ENCODE data around the gene TARDBP. TPM values are rescaled to one million over a fixed set of nuclear protein-coding genes. Genes with fewer than 3 reads are reported as not detected.
"Not testable (repeated sequence)": the region's sequence is repeated elsewhere in the genome, so short reads cannot be mapped to it uniquely, and the experiment has no call there.

Gene TARDBP
- total and polyA plus RNA-seq, 2 experiments from 2014 or later, result 204 to 313 TPM

DNA sequence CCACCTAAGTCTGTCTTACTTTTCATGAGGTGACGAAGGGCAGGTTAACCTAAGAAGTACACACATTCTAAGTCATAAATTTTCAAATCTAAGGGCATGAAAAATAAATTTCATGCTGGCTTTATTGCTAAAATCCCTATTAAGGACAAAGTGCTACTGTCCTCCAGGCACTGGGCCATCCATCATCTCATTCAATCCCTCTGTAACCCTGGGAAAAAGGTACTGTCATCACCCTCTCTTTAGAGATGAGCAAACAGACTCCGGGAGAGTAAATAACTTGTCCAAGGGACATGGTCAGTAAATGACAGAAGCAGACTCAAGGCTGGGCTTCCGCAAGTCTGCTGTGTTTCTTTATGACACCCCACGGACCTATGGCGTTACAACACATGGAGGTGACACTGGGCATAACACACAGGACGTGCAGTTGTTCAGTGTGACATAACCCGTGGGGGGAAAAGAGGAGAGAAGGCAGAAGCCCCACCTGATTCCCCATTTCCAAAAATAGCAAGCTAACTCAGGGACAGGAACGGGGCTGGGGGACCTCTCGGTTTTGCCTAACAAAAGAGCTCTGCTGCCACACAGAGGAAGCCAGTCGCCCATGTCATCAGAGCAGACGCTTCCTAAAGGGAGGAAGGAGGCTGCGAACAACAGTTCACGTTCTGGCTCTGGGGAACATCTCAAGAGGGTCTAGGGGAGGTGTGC, 59.9 kb downstream of the TARDBP start:
- no peaks in the 10 kb centered on the region for H3K4me1 ChIP-seq (ENCODE audit: insufficient read depth)
- H3K4me3 ChIP-seq, result no peak overlapping the region
- Mint-ChIP-seq H3K4me3 (no peak overlapping the region), H3K9me3 (no peaks in the 10 kb centered on the region), H3K4me1 (peaks cover 6% of the 10 kb centered on the region; the same call in 2 of the 3 replicates), H3K27ac (no peak overlapping the region), H3K27me3 (ENCODE audit: insufficient read depth, low read depth, poor library complexity) (peaks cover 4% of the 10 kb centered on the region), H3K36me3 (ENCODE audit: low read depth) (peaks cover 89% of the 10 kb centered on the region)
- peaks cover 5% of the 10 kb centered on the region for H4K20me1 ChIP-seq (replicated peaks; ENCODE audit: insufficient read depth)
- H3K36me3 ChIP-seq (ENCODE audit: insufficient read depth), result peaks cover 57% of the 10 kb centered on the region
- no peaks in the 10 kb centered on the region for H3K9me2 ChIP-seq (ENCODE audit: insufficient read depth)
- DNase-seq (ENCODE audit: low spot score) (peak; percentile 31), ATAC-seq (peak; percentile 56)
- H3K4me2 ChIP-seq, result no peak overlapping the region
- no peaks in the 10 kb centered on the region for H3K27me3 ChIP-seq (ENCODE audit: insufficient read depth)
- H3K79me2 ChIP-seq (replicated peaks; ENCODE audit: insufficient read depth), result no peaks in the 10 kb centered on the region
- 0 out of 2 replicates have a peak overlapping the region, but pooled peaks have one; percentile 59 for H3K27ac ChIP-seq (ENCODE audit: low read depth)
- 0 out of 2 replicates have a peak, but pooled peaks cover 6% of the 10 kb centered on the region for H3F3A ChIP-seq (replicated peaks; ENCODE audit: low read depth)
- TF ChIP-seq, protein P1, sequence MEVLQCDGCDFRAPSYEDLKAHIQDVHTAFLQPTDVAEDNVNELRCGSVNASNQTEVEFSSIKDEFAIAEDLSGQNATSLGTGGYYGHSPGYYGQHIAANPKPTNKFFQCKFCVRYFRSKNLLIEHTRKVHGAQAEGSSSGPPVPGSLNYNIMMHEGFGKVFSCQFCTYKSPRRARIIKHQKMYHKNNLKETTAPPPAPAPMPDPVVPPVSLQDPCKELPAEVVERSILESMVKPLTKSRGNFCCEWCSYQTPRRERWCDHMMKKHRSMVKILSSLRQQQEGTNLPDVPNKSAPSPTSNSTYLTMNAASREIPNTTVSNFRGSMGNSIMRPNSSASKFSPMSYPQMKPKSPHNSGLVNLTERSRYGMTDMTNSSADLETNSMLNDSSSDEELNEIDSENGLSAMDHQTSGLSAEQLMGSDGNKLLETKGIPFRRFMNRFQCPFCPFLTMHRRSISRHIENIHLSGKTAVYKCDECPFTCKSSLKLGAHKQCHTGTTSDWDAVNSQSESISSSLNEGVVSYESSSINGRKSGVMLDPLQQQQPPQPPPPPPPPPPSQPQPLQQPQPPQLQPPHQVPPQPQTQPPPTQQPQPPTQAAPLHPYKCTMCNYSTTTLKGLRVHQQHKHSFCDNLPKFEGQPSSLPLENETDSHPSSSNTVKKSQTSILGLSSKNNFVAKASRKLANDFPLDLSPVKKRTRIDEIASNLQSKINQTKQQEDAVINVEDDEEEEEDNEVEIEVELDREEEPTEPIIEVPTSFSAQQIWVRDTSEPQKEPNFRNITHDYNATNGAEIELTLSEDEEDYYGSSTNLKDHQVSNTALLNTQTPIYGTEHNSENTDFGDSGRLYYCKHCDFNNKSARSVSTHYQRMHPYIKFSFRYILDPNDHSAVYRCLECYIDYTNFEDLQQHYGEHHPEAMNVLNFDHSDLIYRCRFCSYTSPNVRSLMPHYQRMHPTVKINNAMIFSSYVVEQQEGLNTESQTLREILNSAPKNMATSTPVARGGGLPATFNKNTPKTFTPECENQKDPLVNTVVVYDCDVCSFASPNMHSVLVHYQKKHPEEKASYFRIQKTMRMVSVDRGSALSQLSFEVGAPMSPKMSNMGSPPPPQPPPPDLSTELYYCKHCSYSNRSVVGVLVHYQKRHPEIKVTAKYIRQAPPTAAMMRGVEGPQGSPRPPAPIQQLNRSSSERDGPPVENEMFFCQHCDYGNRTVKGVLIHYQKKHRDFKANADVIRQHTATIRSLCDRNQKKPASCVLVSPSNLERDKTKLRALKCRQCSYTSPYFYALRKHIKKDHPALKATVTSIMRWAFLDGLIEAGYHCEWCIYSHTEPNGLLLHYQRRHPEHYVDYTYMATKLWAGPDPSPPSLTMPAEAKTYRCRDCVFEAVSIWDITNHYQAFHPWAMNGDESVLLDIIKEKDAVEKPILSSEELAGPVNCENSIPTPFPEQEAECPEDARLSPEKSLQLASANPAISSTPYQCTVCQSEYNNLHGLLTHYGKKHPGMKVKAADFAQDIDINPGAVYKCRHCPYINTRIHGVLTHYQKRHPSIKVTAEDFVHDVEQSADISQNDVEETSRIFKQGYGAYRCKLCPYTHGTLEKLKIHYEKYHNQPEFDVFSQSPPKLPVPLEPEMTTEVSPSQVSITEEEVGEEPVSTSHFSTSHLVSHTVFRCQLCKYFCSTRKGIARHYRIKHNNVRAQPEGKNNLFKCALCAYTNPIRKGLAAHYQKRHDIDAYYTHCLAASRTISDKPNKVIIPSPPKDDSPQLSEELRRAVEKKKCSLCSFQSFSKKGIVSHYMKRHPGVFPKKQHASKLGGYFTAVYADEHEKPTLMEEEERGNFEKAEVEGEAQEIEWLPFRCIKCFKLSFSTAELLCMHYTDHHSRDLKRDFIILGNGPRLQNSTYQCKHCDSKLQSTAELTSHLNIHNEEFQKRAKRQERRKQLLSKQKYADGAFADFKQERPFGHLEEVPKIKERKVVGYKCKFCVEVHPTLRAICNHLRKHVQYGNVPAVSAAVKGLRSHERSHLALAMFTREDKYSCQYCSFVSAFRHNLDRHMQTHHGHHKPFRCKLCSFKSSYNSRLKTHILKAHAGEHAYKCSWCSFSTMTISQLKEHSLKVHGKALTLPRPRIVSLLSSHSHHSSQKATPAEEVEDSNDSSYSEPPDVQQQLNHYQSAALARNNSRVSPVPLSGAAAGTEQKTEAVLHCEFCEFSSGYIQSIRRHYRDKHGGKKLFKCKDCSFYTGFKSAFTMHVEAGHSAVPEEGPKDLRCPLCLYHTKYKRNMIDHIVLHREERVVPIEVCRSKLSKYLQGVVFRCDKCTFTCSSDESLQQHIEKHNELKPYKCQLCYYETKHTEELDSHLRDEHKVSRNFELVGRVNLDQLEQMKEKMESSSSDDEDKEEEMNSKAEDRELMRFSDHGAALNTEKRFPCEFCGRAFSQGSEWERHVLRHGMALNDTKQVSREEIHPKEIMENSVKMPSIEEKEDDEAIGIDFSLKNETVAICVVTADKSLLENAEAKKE (CRISPR knock-in tag; IDR thresholded peaks at IDR 0.05), result no peak
- no peak for TF ChIP-seq STAT1 (IDR thresholded peaks at IDR 0.05; ENCODE audit: unreplicated experiment)
- no peak for TF ChIP-seq JUNB (IDR thresholded peaks at IDR 0.05; ENCODE audit: unreplicated experiment)
- no peak for TF ChIP-seq EZH2phosphoT487 (IDR thresholded peaks at IDR 0.05; ENCODE audit: unreplicated experiment)
- TF ChIP-seq, protein P2, sequence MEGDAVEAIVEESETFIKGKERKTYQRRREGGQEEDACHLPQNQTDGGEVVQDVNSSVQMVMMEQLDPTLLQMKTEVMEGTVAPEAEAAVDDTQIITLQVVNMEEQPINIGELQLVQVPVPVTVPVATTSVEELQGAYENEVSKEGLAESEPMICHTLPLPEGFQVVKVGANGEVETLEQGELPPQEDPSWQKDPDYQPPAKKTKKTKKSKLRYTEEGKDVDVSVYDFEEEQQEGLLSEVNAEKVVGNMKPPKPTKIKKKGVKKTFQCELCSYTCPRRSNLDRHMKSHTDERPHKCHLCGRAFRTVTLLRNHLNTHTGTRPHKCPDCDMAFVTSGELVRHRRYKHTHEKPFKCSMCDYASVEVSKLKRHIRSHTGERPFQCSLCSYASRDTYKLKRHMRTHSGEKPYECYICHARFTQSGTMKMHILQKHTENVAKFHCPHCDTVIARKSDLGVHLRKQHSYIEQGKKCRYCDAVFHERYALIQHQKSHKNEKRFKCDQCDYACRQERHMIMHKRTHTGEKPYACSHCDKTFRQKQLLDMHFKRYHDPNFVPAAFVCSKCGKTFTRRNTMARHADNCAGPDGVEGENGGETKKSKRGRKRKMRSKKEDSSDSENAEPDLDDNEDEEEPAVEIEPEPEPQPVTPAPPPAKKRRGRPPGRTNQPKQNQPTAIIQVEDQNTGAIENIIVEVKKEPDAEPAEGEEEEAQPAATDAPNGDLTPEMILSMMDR (conservative IDR thresholded peaks at IDR 0.05; ENCODE audit: low read depth in 2 of 2), result peak in 1 of 2 experiments; percentile 28; a peak in 2 of 4 replicates
- no peak overlapping the region for H2AFZ ChIP-seq

DNA sequence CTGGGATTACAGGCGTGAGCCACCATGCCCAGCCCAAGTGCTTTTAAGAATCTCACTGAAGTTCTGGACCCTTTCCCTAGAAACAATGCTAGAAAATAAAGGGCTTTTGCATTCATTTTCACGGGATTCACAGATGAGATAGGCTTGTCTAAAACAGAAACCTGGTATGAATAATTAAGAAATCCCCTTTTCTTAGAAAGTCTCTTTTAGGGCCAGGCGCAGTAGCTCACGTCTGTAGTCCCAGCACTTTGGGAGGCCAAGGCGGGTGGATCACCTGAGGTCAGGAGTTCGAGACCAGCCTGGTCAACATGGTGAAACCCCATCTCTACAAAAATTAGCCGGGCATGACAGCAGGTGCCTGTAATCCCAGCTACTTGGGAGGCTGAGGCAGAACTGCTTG, 60.9 kb downstream of the TARDBP start:
- H4K20me1 ChIP-seq (replicated peaks; ENCODE audit: insufficient read depth); ATAC-seq; H3K27ac Mint-ChIP-seq; H3K27me3 Mint-ChIP-seq (ENCODE audit: insufficient read depth, low read depth, poor library complexity); H3K4me3 ChIP-seq; H3K4me3 Mint-ChIP-seq; H3F3A ChIP-seq (replicated peaks; ENCODE audit: low read depth); H2AFZ ChIP-seq; H3K4me2 ChIP-seq; H3K9me2 ChIP-seq (ENCODE audit: insufficient read depth); H3K4me1 ChIP-seq (ENCODE audit: insufficient read depth); DNase-seq (ENCODE audit: low spot score); H3K79me2 ChIP-seq (replicated peaks; ENCODE audit: insufficient read depth); H3K9me3 Mint-ChIP-seq; H3K4me1 Mint-ChIP-seq; H3K27me3 ChIP-seq (ENCODE audit: insufficient read depth): not testable (repeated sequence)
- peaks cover 60% of the 10 kb centered on the region for H3K36me3 ChIP-seq (ENCODE audit: insufficient read depth)
- H3K27ac ChIP-seq (ENCODE audit: low read depth), result peak overlapping the region; percentile 59; the same call in 1 of the 2 replicates
- H3K36me3 Mint-ChIP-seq (ENCODE audit: low read depth), result peaks cover 86% of the 10 kb centered on the region
